ENCODE measurements around the gene DUSP2.

The DUSP2 gene

GRCh38 chr2:96154506-96155380, 9.5 kb upstream of the DUSP2 start:
- no peak for TF ChIP-seq CTCF (IDR thresholded peaks at IDR 0.05; ENCODE audit: low read depth, low read length)

GRCh38 chr2:96153991-96154431, 8.8 kb upstream of the DUSP2 start:
- TF ChIP-seq CTCF (IDR thresholded peaks at IDR 0.05; ENCODE audit: low read depth, low read length) = no peak
- H3K4me3 ChIP-seq (ENCODE audit: low read depth, low read length) = no peak overlapping the region

More at GRCh38 chr2:96154506-96155380, 9.5 kb upstream of the DUSP2 start:
- H3K4me3 ChIP-seq (ENCODE audit: low read depth, low read length) = no peak overlapping the region

- no peak for TF ChIP-seq CTCF (IDR thresholded peaks at IDR 0.05; ENCODE audit: low read depth, low read length)
- H3K4me3 ChIP-seq (ENCODE audit: low read depth, low read length) = no peak overlapping the region
These were observed 8.1 kb upstream of the DUSP2 start for GRCh38 chr2:96153291-96153713.

GRCh38 chr2:96152304-96153161, 7.3 kb upstream of the DUSP2 start:
- H3K4me3 ChIP-seq (ENCODE audit: low read depth, low read length) = no peak overlapping the region
- TF ChIP-seq CTCF (IDR thresholded peaks at IDR 0.05; ENCODE audit: low read depth, low read length) = no peak

GRCh38 chr2:96151595-96152303, 6.5 kb upstream of the DUSP2 start:
- H3K4me3 ChIP-seq (ENCODE audit: low read depth, low read length) = no peak overlapping the region
- no peak for TF ChIP-seq CTCF (IDR thresholded peaks at IDR 0.05; ENCODE audit: low read depth, low read length)

- no peak overlapping the region for H3K4me3 ChIP-seq (ENCODE audit: low read depth, low read length)
- TF ChIP-seq CTCF (IDR thresholded peaks at IDR 0.05; ENCODE audit: low read depth, low read length) = no peak
These were observed 5.8 kb upstream of the DUSP2 start for GRCh38 chr2:96150791-96151594.
